DMS53 treated with DMSO at 0.1 percent for 48 hours (cell line): ENCODE data around the gene TM6SF1.
"Not testable (repeated sequence)": the region's sequence is repeated elsewhere in the genome, so short reads cannot be mapped to it uniquely, and the experiment has no call there.

ENCODE experiments used
- DNase-seq: peaks from one replicate; lab custom pipeline; 2025; ENCODE audit not compliant: unreplicated experiment; lab: John Stamatoyannopoulos, UW

The TM6SF1 gene

DNA sequence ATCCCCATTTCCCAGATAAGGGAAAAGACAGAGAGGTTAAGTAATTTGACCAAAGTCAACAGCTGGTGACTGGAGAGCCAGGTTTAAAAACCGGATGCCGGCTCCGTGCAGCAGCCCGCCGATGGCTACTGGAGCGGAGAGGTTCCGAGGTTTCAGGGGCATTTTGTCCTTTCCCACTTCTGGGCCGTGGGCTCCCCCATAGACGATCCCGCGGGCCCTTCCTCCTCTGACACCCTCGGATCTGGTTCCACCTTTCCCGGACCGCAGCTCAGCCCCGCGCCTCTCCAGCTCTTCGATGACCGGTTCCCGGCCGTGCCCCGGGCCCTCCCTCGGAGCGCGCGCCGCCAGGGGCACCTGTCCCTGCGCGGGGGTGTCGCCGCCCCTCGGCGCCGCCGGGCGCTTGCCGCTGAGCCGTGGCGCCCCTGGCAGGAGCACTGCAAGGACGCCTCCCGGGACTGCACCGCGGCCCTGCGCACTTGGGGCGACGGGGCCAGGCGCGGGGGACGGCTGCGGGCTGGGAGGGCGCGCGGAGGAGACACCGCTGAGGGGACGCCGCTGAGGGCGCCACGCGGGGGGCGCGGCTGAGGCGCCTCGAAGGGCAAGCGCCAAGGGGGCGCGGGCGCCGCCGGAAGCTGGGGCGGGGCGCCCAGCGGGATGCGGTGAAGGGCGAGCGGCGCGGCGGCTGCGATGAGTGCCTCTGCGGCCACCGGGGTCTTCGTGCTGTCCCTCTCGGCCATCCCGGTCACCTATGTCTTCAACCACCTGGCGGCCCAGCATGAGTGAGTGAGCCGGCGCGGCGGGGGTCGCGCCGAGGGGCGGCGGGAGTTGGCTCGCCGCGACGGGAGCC, at the start of gene TM6SF1:
Gene TM6SF1 (plus strand): TSS at position 652 of the 847 bp plus-strand sequence. CDS start 36 bp downstream, at position 688.
- peak; percentile 33 for DNase-seq

DNA sequence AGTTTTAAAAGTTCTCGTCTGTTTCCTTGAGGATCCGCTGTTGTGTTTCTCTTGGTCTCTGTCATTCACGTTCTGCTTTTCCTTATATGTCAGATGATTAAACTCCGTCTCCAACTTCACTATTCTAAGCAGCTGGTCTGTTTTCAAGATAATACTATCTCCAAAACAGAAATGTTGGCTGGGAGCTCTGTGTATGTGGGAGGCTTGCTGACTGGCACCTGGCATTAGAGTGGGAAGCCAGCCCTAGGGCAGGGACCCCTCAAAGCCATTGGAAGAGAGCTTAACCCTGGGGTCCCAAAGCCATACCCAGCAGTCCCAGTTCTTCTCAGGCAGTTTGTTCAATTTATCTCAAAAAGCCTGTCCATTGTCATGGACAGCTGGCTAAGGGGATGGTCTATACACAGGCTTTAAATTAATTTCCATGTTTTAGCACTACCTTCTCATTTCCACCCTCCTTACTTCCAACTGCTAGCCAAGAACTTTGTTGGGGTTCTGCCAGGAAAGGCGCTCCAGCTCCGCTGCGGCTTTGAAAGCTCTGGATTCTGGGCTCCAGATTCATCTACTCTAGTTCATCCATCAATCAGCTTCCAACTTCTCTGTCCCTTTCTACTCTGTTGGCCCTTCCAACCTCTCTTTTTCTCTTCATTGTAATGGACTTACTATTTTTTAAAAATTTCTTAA, 49.6 kb upstream of the TM6SF1 start:
- DNase-seq, result no peak

DNA sequence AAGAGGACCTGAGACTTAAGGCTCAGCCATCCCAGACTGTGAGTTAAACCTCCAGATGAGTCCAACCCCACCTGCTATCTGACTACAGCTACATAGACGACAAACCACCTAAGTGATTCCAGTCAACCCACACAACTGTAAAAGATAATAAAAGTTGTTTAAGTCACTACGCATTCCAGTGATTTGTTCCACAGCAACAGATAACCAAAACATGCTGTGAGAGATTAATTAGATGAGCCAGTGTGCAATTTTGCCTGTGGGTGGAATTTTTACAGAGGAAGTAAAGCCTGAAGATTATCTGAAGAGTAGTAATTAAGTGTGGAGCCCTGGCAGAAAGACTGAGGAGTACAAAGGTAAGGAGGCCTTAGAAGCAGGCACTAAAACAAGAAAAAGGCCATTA, 45.8 kb upstream of the TM6SF1 start:
- DNase-seq, result no peak

DNA sequence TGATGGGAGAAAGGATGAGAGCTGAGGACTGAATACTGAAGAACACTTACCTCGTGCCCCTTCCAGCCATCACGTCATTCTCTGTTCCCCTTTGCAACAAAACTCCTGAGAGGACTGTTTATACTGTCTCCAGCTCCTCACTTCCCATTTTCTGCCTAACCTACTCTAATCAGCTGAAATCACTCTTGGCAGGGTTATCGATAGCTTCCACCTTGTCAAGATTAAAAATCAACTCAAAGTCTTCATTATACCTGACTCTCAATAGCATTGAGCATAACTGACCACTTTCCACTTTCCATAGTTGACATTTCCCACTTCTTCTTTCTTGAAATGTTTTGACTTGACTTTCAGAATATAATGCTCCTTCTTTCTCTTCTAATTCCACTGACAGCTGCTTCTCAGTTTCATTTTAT, 44.7 kb upstream of the TM6SF1 start:
- DNase-seq, result no peak

DNA sequence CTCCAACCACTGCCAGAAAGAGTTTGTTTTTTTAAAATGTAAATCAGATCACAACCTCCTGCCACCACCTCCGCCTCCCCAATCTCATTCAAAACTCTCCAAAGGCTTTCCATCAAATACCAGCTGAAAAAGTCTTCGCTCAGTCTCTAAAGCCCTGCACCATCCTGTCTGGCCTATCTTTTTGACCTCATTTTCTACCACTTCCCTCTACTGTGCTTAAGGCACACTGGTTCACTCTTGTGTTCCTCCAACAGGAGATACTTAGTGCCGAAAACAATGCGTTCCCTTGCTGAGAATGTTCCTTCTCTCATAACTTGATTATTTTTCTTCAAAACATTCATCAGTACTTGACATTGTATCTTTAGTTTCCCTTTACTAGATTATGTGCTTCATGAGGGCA, 43.9 kb upstream of the TM6SF1 start:
- DNase-seq, result no peak

DNA sequence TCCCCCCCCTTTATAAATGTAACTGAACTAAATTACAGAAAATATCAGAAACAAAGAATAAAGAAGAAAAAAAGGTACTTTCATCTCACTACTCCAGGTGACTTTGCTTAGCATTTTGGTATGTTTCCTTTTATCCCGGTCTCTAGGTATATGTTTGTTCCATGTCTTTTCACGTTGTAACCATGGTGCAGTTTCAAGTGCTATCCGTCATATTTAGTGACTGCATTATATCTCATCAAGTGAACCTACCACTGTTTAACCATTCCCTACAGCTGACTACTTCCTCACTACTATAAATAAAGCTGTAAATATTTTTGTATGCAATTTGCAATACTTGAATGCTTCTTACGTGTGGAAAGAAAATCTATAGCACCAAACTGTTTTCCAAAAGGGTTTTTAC, 42.6 kb upstream of the TM6SF1 start:
- no peak for DNase-seq

DNA sequence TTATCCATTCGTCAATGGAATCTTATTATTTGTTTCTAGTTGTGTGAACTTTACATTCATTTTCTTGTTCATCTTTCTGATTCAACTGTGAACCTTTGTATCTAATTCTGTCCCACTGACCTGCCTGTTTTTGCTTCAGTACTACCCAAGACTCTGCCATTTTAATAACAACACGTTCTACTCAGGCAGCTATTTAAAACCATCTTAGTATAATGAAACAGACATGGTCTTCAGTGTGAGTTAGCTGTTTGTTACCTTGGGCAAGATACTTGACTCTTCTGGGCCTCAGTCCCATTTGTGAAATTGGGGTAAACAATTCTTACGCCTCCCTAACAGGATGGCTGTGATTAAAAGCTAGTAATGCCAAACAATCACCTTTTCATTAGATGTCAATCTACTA, 42.0 kb upstream of the TM6SF1 start:
- DNase-seq, result no peak

DNA sequence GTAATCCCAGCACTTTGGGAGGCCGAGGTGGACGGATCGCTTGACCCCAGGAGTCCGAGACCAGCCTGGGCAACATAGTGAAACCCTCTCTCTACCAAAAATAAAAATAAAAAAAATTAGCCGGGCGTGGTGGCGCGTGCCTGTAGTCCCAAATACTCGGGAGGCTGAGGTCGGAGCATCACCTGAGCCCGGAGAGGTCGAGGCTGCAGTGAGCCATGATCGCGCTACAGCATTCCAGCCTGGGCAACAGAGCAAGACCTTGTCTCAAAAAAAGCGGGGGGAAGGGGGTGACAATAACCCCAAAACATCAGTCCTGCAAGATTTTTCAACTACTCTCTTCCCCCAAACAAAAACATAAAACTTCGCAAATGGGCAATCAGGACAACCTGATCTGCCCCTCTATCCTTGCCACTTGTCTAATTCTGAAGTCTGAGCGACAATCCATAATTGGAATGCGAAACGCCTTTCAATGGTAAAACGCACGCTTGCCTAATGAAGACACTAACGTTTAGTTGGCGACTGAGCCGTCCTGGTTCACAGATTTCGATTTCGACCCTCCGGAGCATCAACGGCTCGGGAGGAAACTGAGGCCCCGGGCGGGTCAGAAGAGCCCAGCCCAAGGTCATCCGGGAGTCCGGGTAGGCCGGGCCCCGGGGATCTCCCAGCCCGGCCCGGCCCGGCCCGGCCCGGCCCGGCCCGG, 41.3 kb upstream of the TM6SF1 start:
- DNase-seq, result no peak

DNA sequence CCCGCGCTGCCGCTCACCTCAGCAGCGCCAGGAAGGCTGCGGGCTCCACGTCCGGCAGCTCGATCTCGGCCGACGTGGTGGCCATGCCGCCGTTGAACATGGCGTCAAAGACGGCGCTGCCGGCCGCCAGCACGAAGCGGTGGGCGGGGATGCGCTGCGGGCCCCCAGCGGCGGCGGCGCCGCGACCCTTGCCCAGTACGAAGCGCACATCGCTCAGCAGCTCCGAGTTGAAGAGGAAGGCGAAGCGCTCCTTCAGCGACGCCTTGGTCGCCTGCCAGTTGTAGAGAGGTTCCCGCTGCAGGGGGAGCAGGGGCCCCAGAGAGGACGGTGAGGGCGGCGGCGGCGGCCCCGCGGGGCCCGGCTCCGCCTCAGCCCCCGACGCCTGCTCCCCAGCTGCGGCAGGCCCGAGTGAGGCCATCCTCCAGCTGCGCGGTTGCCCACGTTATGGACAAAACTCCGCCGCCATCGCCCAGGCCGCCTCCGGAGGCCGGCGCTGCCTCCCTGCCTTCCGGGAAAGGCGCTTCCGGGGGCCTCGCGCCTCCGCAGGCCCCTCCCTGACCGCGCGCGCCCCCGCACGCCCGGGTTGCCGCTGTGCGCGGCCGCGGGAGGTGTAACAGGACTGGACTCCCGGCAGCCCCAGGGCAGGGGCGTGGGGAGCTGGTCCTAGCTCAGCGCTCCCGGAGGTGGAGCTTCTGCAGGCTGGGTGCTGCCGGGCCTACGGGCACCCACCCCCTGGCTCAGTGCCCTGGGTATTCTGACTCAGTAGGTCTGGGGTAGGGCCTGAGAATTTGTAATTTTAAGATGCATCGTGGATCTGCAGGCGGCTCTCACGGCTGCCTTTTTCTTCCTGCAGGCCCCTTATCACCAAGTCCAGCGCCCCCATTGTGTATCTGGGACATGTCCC, 40.5 kb upstream of the TM6SF1 start, which contains the start of gene BTBD1:
Gene BTBD1 (minus strand): TSS at position 519 of the 904 bp plus-strand sequence. CDS start 101 bp downstream, at position 418.
- DNase-seq, result peak; percentile 68

DNA sequence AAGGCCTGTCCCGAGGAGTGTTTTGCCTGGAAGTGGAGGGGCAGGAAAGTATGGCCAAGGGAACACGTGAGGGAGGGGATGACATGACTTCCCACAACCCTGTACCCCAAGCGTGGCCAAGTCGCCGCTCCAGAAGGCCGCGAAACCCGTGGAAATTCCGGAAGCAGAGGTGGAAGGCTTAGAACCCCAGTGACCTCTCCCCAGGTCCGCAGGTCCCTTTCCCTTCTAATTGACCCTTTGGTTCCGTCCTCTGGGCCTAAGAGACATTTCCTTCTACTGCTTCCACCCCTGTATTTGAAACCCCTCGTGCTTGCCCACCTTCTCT, 39.8 kb upstream of the TM6SF1 start:
- no peak for DNase-seq

DNA sequence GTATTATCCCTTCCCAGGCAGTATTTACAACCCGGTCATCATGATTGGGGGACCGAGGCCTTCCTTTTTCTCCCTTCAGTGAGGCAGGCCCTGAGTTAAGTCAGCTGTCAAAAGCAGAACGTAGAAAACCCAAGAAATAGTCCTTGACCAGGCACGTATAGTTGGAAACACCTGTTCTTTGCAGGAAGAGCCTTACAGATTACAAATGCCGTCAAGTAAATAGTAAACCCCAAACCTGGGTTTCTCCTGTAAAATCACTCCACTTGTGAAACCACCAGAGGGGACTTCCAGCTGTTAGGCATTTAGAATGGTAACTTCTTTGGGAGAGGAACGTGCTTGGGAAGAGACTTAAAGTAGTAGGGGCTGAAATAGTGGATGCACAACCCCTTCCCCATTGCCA, 39.4 kb upstream of the TM6SF1 start:
- no peak for DNase-seq

DNA sequence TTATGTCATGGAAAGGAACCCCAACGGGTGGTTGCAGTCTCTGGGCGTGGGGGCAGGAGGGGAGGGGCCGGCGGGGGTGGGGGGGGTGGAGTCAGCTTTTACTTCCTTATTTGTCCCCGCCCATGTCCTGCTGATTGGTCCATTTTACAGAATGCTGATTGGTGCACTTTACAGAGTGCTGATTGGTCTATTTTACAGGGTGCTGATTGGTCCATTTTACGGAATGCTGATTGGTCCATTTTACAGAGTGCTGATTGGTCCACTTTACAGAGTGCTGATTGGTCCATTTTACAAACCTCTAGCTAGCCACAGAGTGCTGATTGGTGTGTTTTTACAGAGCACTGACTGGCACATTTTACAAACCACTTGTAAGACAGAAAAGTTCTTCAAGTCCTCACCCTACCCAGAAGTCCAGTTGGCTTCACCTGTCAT, 38.2 kb upstream of the TM6SF1 start:
- not testable (repeated sequence) for DNase-seq

DNA sequence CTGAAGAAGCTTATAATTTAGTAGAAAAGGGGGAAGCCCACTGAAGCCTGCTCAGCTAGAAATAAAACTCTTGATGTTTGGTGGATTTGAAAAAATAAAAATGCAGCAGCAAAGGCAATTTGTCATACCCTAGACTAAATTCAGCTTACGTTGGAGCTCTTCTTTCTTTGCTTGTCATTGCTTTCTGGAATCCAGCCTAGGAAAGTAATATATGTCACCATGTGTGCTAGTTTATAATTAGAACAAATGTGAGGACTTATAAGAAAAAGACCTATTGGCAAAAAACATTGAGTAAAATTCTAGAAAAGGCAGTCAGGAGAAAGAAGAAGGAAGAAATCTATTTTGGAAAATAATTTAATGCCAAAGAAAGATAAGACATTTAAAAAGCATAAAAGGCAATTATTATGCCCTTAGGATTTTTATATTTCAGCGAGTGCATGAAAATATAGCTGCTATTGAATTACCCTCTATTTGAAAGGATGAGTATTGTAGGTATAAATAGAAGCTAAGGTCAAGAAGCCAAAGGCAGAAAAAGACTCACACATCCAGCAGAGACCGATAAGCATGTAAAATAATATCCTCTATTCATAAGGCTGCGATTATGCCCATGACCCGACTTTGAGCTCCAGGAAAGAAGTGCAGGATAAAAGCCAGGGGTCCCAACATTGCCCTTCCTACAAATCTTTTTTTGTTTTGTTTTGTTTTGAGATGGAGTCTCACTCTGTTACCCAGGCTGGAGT, 29.8 kb upstream of the TM6SF1 start:
- DNase-seq, result no peak

DNA sequence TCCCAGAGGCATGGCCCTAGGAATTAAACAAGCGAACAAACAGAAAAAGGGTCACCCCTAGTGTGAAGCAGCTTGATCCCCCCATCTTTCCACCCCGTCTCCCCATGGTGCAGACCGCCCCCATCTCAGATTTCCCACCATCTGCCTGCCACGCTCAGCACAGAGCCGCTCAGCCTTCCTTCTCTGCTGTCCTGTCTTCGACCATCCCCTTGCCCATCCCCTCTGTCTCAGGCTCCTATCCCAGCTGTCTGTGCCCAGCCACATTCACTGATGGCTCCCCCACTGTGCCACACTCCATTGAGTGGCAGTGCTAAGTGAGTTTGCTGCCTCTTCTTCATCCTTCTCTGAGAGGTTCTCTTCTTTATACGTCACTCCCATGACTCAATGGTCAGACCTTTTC, 28.7 kb upstream of the TM6SF1 start:
- DNase-seq, result no peak

DNA sequence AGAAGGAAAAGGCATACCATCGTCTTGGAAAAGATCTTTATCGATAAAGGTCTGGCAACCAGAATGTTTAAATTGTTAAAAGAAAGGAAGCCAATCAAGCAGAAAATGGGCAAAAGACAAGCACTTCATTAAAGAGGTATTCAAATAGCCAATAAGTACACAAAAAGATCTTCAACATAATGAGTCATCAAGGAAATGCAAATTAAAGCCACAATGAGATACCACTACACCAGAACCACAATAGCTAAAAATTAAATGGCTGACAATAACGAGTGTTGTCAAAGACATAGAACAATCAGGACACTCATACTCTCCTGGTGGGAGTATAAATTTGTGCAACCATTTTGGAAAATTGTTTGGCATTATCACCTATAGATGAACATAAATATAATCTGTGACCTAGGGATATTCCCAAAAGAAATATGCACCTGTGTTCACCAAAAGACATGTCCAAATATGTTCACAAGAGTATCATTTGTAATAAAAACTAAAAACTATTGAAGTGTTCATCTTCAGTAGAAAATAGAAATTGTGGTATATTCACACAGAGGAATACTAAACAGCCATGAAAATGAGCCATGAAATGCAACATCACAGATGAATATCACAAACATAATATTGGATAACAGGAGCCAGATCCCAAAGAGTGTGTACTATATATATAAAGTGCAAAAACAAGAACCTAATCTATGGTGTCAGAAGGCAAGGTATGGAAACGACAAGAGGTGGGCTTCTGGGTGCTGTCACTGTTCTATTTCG, 26.0 kb upstream of the TM6SF1 start:
- DNase-seq, result no peak

DNA sequence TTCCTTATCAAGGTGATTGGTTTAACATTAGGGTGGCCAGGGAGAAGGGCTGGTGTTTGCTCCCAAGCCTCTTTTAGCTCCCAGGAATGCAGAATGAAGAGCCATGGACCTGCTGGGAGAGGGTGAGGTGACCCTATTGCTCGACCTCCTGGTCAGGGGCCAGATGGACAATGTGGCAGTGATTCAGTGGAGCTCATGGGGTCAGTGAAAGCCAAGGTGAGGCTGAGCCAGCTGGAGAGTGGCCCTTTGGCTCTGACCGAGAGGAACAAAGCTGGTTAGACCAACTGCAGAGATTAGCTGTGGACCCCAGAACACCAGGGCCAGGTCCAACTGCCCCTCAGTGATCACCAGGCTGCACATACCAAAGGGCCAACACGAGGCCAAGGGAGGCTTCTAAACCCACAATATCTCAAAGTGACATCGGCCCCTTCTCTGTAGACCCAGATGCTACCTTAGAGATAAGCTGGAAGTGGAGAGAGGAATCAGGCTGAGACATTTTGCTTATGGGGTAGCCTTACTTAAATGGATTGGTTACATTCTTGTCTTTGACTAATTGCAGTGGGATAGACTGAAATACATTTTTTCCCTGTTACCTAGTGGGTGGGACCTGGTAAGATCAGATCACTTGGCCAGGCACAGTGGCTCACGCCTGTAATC, 24.6 kb upstream of the TM6SF1 start:
- no peak for DNase-seq

DNA sequence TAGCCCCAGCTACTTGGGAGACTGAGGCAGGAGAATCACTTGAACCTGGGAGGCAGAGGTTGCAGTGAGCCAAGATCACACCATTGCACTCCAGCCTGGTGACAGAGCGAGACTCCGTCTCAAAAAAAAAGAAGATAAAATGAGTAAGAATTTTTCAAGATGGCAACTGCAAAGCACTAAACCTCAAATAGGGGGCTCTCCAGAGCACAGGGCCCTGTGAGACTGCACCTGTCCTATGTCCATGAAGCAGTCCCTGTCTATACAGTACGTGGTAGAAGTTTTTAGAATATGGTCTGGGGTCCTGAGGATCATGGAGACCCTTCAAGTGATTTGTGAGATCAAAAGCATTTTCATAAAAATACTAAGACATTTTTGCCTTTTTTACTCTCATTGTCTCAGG, 22.0 kb upstream of the TM6SF1 start:
- not testable (repeated sequence) for DNase-seq

DNA sequence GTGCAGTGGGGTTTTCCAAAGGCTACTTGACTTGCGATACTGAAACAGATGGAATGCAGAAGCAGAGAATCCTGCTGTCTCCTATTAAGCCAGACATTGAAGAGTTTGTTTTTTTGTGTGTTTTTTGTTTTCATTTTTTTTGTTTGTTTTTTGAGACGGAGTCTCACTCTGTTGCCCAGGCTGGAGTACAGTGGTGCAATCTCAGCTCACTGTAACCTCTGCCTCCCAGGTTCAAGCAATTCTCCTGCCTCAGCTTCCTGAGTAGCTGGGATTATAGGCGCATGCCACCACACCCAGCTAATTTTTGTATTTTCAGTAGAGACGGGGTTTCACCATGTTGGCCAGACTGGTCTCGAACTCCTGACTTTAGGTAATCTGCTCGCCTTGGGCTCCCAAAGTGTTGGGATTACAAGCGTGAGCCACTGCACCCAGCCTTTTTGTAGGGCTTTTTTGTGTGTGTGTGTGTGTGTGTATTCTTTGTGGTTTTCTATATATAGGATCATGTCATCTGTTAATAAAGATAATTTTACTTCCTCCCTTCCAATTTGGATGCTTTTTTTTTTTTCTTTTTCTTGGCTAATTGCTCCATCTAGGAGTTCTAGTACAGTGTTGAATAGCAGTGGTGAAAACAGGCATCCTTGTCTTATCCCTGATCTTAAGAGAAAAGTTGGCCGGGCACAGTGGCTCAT, 21.4 kb upstream of the TM6SF1 start:
- DNase-seq, result not testable (repeated sequence)
